SK-N-SH treated with all-trans-retinoic acid at 6 μM for 48 hours (cell line): ENCODE measurements around the gene HIGD2A.

Experiments
- CREB5 ChIP-seq: fragments of 250-450 bp; sonication (Bioruptor Pico); IDR thresholded peaks from 2 replicates; pipeline ENCODE4 v1.5.1; 2020; ENCODE audit warnings: low read depth, mild to moderate bottlenecking, moderate library complexity
- RARB ChIP-seq: fragments of 250-450 bp; sonication (Bioruptor Pico); IDR thresholded peaks from 2 replicates; pipeline ENCODE4 v1.8.0; 2021; ENCODE audit warnings: mild to moderate bottlenecking, moderate library complexity
- ZFP30 ChIP-seq: fragments of 450-650 bp; formaldehyde crosslinking; IDR thresholded peaks from 2 replicates; pipeline ENCODE4 v1.5.0; 2022; ENCODE audit warnings: mild to moderate bottlenecking, moderate library complexity

DNA sequence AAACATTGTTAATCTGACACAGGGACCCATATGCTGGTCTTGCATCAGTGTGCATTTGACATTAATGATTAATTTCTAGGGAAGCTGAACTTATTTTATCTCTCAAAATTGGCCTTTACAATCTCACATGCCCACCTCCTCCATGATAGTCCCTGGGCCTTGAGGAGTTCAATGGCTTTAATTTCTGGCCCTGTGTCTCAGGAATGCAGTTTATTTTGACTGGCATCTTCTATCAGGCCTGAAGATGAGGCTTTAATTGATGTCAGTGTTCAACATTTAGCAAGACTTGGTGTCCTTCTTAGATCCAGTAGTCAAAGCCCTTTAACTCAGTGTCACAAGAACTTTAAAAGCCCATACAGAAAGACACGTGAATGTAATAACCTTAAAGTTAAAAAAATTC, 38.3 kb downstream of the HIGD2A start:
- TF ChIP-seq ZFP30 (CRISPR knock-in tag) (no peak), CREB5 (CRISPR knock-in tag) (no peak), RARB (no peak)
